Transverse colon (tissue), 4 donors: ENCODE results near the gene NAALADL2. TPM values are rescaled to one million over a fixed set of nuclear protein-coding genes. Genes with fewer than 3 reads are reported as not detected.
A peak's percentile ranks its signal among the peaks of the same experiment; 100 is the strongest.

ENCODE experiments used
- DNase-seq: peaks from one replicate; pipeline ENCODE4 v3.0.0-alpha.2; 2019
- H3K27ac ChIP-seq, 4 donors: fragments of 200-600 bp; sonication (generic); 2 replicates each; pipeline ENCODE4 v1.5.1; 2016 to 2018; ENCODE audit warnings: inconsistent platforms in 4 of 4
- H3K27me3 ChIP-seq: fragments of 200-600 bp; sonication (generic); 2 replicates; pipeline ENCODE4 v1.5.1; 2017; ENCODE audit warnings: inconsistent platforms
- H3K36me3 ChIP-seq, 4 donors: fragments of 200-600 bp; sonication (generic); 2 replicates each; pipeline ENCODE4 v1.5.1; 2017 to 2019; ENCODE audit warnings: inconsistent platforms in 4 of 4
- H3K4me1 ChIP-seq, 4 donors: fragments of 200-600 bp; sonication (generic); 2 replicates each; pipeline ENCODE4 v1.5.1; 2017 to 2020; ENCODE audit warnings: inconsistent platforms in 4 of 4
- H3K4me3 ChIP-seq, 4 donors: fragments of 200-600 bp; sonication (generic); 1 replicate in 1 of 4; 2 replicates in 3 of 4; pipeline versions ENCODE4 v1.5.1 to v1.6.1; 2017 to 2019; ENCODE audit warnings: inconsistent platforms in 4 of 4
- H3K9me3 ChIP-seq, 2 donors: fragments of 200-600 bp; sonication (generic); 2 replicates each; pipeline ENCODE4 v1.5.1; 2017 to 2019; ENCODE audit warnings: inconsistent platforms in 2 of 2
- EP300 ChIP-seq: sonication (generic); formaldehyde crosslinking; IDR thresholded peaks from one replicate; pipeline ENCODE4 v1.6.1; 2017; ENCODE audit warnings: antibody characterized with exemption, low read depth
- POLR2A ChIP-seq: fragments of 450-650 bp; IDR thresholded peaks from one replicate; pipeline ENCODE4 v1.6.1; 2016; ENCODE audit warnings: antibody characterized with exemption, mild to moderate bottlenecking, moderate library complexity
- POLR2AphosphoS5 ChIP-seq, 3 donors: sonication (generic); formaldehyde crosslinking; IDR thresholded peaks; one replicate each; pipeline ENCODE4 v1.6.1; 2016; ENCODE audit warnings: antibody characterized with exemption in 3 of 3
- WGBS, 2 donors: methylation state at CpG; one replicate each; pipeline ENCODE4 v1.1.5; 2018; ENCODE audit warnings: low coverage in 1 of 2; 5-methylcytosine and 5-hydroxymethylcytosine counted together
- in situ Hi-C, 4 donors: fragments of 200-750 bp; cut with MboI; loops; one replicate each; pipeline versions ENCODE4 v1.15.0 to v1.15.1; 2017; ENCODE audit warnings: low sequenced_read_pairs in 3 of 4, low pct_ligation_motif_present in 1 of 4, low pct_unique_long_range_greater_than_20kb in 1 of 4
- intact Hi-C: fragments of 100-400 bp; cut with DNase I; formaldehyde crosslinking; loops from one replicate; pipeline ENCODE4 v1.15.1; 2023; ENCODE audit warnings: low total_unique reads
- total RNA-seq, 4 donors: library from RNA; depleted of rRNA; stranded (reverse); fragments of >200 nt; gene quantifications; one replicate each; pipeline ENCODE4 v1.1.0, GENCODE V29; 2016
- TF ChIP-seq, protein P1 (sequence below), 5 experiments: fragments of 200-600 bp in 3 of 5; fragments of 450-650 bp in 2 of 5; sonication (generic) in 3 of 5; IDR thresholded peaks; 1 replicate in 2 of 5; 2 replicates in 3 of 5; pipeline ENCODE4 v1.5.1; 2016 to 2017; ENCODE audit warnings: antibody characterized with exemption in 5 of 5, inconsistent platforms in 3 of 5, mild to moderate bottlenecking in 2 of 5, moderate library complexity in 1 of 5

Gene NAALADL2
- total RNA-seq, 4 donors from 2014 or later, result 10.1 to 22.7 (median 15.1) TPM

DNA sequence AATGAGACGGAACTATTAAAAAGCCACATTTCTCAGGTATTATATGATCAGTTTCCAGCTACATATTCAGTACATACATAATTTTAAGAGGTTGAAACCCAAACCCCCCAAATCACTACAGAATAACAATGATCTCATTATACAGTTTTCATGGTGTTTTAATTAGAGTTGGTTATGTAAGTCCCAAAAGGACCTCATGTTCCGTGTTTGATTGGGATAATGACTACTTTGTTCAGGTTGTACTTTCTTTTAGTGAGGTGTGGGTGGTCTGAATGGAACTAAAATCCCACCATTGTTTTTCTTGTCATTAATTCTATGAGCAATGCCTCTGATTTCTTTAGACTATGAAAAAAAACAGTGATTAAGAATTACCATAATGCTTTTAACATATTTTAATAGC is 905.6 kb downstream of the NAALADL2 start:
- in situ Hi-C loops, result no loop called here
- DNase-seq, result no peak
- H3K9me3 ChIP-seq, result no peaks in the 10 kb centered on the region
- H3K27me3 ChIP-seq, result no peaks in the 10 kb centered on the region
- TF ChIP-seq EP300, result no peak
- no peak for TF ChIP-seq POLR2AphosphoS5 (IDR thresholded peaks at IDR 0.05)
- TF ChIP-seq, protein P1, sequence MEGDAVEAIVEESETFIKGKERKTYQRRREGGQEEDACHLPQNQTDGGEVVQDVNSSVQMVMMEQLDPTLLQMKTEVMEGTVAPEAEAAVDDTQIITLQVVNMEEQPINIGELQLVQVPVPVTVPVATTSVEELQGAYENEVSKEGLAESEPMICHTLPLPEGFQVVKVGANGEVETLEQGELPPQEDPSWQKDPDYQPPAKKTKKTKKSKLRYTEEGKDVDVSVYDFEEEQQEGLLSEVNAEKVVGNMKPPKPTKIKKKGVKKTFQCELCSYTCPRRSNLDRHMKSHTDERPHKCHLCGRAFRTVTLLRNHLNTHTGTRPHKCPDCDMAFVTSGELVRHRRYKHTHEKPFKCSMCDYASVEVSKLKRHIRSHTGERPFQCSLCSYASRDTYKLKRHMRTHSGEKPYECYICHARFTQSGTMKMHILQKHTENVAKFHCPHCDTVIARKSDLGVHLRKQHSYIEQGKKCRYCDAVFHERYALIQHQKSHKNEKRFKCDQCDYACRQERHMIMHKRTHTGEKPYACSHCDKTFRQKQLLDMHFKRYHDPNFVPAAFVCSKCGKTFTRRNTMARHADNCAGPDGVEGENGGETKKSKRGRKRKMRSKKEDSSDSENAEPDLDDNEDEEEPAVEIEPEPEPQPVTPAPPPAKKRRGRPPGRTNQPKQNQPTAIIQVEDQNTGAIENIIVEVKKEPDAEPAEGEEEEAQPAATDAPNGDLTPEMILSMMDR (IDR thresholded peaks at IDR 0.05), result no peak
- TF ChIP-seq POLR2A, result no peak
- no peaks in the 10 kb centered on the region for H3K36me3 ChIP-seq
- H3K4me3 ChIP-seq, result no peak overlapping the region
- intact Hi-C loops, result no loop called here
- 82 to 89% methylated on average over 2 of the region's 2 CpGs for WGBS, 2 donors
- H3K27ac ChIP-seq, result no peak overlapping the region
- no peaks in the 10 kb centered on the region for H3K4me1 ChIP-seq

- H3K36me3 ChIP-seq, result no peaks in the 10 kb centered on the region
- in situ Hi-C loops, result no loop called here
- H3K27me3 ChIP-seq, result no peaks in the 10 kb centered on the region
- no peak for DNase-seq
- H3K4me1 ChIP-seq, result no peaks in the 10 kb centered on the region
- no peak overlapping the region for H3K4me3 ChIP-seq
- intact Hi-C loops, result no loop called here
- TF ChIP-seq POLR2A (no peak), POLR2AphosphoS5 (IDR thresholded peaks at IDR 0.05) (no peak), EP300 (no peak)
- TF ChIP-seq, protein P1 (IDR thresholded peaks at IDR 0.05), result no peak
- H3K9me3 ChIP-seq, result no peaks in the 10 kb centered on the region
- H3K27ac ChIP-seq, result no peak overlapping the region
These were observed 911.3 kb downstream of the NAALADL2 start for GRCh38 chr3:175770426-175770825.

- Histone ChIP-seq H3K4me3 (no peak overlapping the region), H3K9me3 (no peaks in the 10 kb centered on the region), H3K27ac (peak overlapping the region; percentile 62 to 76 (median 70)), H3K27me3 (no peaks in the 10 kb centered on the region), H3K36me3 (no peaks in the 10 kb centered on the region), H3K4me1 (peaks cover 6 to 33% (median 10%) of the 10 kb centered on the region in 4 donors)
- no peak for DNase-seq
- no peak for TF ChIP-seq POLR2AphosphoS5 (IDR thresholded peaks at IDR 0.05)
- TF ChIP-seq EP300, result no peak
- no peak for TF ChIP-seq POLR2A
- TF ChIP-seq, protein P1 (IDR thresholded peaks at IDR 0.05), result no peak
- 28 to 37% methylated on average over 3 of the region's 3 CpGs for WGBS, 2 donors
- intact Hi-C loops (no loop called here), in situ Hi-C loops (no loop called here)
These were observed 918.4 kb downstream of the NAALADL2 start for GRCh38 chr3:175777495-175777894.

DNA sequence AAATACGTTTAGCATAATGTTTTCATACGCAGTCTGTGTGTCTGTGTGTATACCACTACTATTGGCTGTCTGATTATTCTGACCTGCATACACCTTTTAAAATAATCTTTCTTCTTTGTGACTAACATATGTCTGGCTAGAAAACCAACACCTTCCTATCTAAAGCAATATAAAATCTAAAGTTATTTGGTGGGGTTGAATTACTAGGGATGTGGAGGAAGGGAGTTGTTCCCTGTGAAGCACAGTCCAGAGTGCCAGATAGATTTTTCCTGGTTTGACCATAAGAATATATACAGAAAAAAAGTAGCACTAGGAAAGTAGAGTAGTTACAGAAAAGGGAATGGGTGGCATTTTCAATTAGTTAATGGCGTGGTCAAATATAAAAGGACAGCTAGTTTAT is 918.8 kb downstream of the NAALADL2 start:
- TF ChIP-seq POLR2AphosphoS5 (IDR thresholded peaks at IDR 0.05) (no peak), POLR2A (no peak), EP300 (no peak)
- TF ChIP-seq, protein P1 (IDR thresholded peaks at IDR 0.05), result no peak
- Histone ChIP-seq H3K36me3 (no peaks in the 10 kb centered on the region), H3K9me3 (no peaks in the 10 kb centered on the region), H3K27me3 (no peaks in the 10 kb centered on the region), H3K4me1 (peaks cover 6 to 33% (median 10%) of the 10 kb centered on the region in 4 donors), H3K4me3 (no peak overlapping the region), H3K27ac (peak overlapping the region; percentile 62 to 76 (median 70))
- no peak for DNase-seq
- in situ Hi-C loops, result no loop called here
- intact Hi-C loops, result no loop called here
- WGBS, 2 donors, result 69 to 72% methylated on average over 3 of the region's 3 CpGs
